Astrocyte of the spinal cord (primary cell): ENCODE measurements around the gene PDE9A.

Experiments
- DNase-seq: peaks from one replicate; pipeline ENCODE4 v3.0.0; 2011; ENCODE audit warnings: low read depth, low spot score
- H3K4me3 ChIP-seq: 2 replicates; pipeline ENCODE4 v1.5.1; 2011; ENCODE audit warnings: low read depth, mild to moderate bottlenecking, low read length, moderate library complexity
- in situ Hi-C: cut with HindIII; loops from 2 replicates; pipeline ENCODE4 v1.10.0; 2017; ENCODE audit warnings: low sequenced_read_pairs
- TF ChIP-seq, protein P1 (sequence below): IDR thresholded peaks from 2 replicates; pipeline ENCODE4 v1.5.1; 2012; ENCODE audit warnings: low read depth, mild to moderate bottlenecking, low read length, inconsistent platforms

The PDE9A gene

GRCh38 chr21:42664614-42665013 lies 11.2 kb downstream of the PDE9A start:
- H3K4me3 ChIP-seq, result no peak overlapping the region
- no peak for DNase-seq
- TF ChIP-seq, protein P1, sequence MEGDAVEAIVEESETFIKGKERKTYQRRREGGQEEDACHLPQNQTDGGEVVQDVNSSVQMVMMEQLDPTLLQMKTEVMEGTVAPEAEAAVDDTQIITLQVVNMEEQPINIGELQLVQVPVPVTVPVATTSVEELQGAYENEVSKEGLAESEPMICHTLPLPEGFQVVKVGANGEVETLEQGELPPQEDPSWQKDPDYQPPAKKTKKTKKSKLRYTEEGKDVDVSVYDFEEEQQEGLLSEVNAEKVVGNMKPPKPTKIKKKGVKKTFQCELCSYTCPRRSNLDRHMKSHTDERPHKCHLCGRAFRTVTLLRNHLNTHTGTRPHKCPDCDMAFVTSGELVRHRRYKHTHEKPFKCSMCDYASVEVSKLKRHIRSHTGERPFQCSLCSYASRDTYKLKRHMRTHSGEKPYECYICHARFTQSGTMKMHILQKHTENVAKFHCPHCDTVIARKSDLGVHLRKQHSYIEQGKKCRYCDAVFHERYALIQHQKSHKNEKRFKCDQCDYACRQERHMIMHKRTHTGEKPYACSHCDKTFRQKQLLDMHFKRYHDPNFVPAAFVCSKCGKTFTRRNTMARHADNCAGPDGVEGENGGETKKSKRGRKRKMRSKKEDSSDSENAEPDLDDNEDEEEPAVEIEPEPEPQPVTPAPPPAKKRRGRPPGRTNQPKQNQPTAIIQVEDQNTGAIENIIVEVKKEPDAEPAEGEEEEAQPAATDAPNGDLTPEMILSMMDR, result no peak
- in situ Hi-C loops, result no loop called here

DNA sequence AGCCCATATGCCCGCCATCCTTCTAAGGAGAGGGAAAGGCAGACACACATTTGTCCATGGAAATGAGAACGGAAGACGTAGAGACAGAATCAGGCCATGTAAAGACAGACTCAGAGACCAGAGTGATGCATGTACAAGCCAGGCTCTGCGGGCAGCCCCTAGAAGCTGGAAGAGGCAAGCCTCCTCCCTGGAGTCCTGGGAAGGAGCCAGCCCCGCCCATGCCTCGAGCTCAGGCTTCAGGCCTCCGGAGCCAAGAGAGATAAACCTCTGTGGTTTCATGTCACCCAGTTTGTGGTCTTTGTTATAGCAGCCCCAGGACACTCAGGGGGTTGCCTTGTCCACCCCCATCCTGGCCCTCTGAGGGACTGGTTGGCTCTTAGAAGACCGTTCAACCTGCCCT lies 11.6 kb downstream of the PDE9A start:
- no peak overlapping the region for H3K4me3 ChIP-seq
- DNase-seq, result no peak
- in situ Hi-C loops, result no loop called here
- TF ChIP-seq, protein P1, result no peak

- TF ChIP-seq, protein P1, result no peak
- in situ Hi-C loops, result no loop called here
- no peak for DNase-seq
- H3K4me3 ChIP-seq, result no peak overlapping the region
These were observed 12.1 kb downstream of the PDE9A start for GRCh38 chr21:42665484-42665883.

- no peak overlapping the region for H3K4me3 ChIP-seq
- TF ChIP-seq, protein P1, result no peak
- in situ Hi-C loops, result no loop called here
- no peak for DNase-seq
These were observed 12.8 kb downstream of the PDE9A start for GRCh38 chr21:42666023-42666747.

GRCh38 chr21:42666925-42667324 lies 13.5 kb downstream of the PDE9A start:
- TF ChIP-seq, protein P1, result no peak
- no peak for DNase-seq
- in situ Hi-C loops, result no loop called here
- no peak overlapping the region for H3K4me3 ChIP-seq

- no peak overlapping the region for H3K4me3 ChIP-seq
- no peak for DNase-seq
- in situ Hi-C loops, result no loop called here
- TF ChIP-seq, protein P1, result no peak
These were observed 15.0 kb downstream of the PDE9A start for GRCh38 chr21:42668298-42668992.
